Activated T-cell treated with anti-CD3 and anti-CD28 coated beads for 4 hours (primary cell): ENCODE measurements around the gene PIK3AP1.

Source experiments
- DNase-seq: peaks from one replicate; pipeline ENCODE4 v3.0.0-alpha.2; 2020

The PIK3AP1 gene

DNA sequence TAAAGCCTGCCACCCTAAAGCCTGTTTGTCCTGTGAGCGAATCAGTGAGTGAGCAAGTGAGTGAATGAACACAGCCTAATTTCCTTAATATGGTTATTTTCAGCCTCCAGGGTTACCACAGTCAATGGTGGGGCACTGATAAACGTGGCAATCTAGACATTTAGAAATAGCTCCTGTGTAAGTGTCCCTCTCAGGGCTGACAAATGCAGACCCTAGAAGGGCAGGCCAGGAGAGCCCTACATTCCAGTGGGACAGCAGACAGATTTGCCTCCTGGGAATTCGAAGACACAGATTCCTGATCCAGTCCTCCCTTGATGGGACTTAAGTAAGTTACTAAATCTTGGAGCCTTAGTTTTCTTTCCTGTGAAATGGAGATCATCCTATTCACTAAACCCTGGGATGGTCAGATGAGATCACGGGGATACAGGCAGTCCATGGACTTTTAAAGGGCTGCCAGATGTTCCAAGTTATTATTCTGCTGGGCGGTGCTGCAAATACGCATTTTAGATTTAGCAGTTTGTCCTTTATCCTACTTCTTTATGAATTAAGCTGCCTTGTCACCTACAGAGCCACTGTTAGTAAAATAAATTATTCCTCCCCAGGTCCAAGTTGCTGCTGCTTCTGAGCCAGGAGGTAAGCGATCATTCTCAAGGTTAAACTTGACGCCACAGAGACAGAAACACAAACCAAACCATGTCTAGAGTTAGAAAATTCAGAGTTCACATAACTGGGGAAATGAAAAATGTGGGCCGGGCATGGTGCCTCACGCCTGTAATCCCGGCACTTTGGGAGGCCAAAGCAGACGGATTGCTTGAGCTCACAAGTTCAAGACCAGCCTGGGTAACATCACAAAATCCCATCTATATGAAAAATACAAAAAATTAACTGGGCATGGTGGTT, 78.7 kb downstream of the PIK3AP1 start:
- DNase-seq: no peak

DNA sequence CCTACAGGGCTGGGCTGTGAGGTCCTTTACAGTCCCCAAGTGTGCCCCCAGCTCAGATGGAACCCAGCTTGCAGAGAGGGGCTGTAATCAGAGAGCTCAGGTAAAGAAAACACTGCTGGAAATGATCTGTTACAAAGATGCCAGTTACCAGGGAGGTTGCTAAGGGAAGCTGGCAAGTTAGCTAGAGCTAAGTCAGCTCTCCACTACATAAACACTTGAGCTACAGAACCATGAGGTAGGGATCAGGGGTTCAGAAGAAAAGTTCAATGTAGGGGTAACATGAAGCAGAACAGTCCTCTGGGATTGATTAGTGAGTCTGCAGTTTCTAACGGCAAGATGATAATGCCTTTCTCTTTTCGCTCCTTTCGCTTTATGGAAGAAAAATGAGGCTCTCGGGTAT, 80.4 kb downstream of the PIK3AP1 start:
- no peak for DNase-seq

DNA sequence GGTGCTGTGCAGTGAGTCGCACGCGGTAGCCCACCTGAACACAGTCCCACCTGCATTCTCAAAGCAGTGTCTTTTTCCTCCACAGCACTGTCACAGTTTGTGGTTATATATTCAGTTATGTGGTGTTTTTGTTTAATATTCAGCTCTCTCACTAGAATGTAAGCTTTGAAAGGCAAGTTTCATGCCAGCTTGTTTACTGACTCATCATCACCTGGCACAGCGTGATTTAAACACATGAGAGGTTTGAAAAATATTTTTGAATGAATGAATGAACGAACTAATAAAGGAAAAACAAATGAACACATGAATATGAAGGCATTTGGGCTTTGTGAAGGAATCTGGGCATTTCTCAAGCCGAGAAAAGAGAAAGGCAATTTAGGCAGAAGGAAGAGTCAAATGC, 81.6 kb downstream of the PIK3AP1 start:
- no peak for DNase-seq

DNA sequence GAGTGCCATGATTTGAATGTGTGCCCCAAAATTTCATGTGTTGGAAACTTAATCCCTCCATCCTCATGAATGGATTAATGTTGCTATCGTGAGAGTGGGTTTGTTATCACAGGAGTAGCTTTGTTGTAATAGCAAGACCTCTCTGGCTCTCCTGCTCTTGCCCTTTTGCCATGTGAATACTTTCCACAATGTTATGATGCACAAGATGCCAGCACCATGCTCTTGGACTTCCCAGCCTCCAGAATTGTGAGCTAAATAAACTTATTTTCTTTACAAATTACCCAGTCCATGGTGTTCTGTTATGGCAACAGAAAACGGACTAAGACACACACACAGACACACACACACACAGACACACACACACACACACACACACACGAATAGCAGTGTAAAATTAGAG, 82.2 kb downstream of the PIK3AP1 start:
- no peak for DNase-seq

DNA sequence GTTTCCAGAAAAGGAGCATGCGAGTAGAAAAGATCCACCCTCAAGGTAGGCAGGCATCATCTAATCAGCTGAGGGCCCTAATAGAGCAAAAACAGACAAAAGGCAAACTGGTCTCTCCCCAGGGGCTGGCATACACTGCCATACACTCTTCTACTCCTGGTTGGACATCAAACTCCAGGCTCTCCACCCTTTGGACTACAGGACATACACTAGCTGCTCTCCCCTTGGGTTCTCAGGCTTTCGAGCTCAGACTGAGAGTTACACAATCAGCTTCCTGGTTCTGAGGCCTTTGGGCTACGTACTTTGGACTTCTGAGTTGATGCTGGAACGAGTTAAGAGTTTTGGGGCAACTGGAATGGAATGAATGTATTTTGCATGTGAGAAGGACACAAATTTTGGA, 82.6 kb downstream of the PIK3AP1 start:
- DNase-seq: no peak

DNA sequence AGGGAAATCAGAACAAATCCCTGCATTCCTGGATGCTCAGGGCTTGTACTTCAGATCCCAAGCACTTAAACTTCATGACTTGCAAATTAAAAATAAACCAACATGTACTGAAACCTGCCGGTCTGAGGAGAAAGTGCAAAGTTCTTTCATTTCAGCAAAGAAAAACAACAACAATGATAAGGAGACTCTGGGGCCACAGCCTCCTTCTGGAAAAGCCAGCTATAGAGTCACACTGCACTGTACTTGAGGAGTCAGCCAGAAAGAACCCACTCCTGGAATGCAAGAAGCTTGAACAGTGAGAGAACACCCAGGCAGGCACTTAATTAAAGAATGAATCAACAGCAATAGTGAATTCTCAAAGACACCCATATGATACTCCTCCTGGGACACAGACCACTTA, 83.8 kb downstream of the PIK3AP1 start:
- DNase-seq: no peak

DNA sequence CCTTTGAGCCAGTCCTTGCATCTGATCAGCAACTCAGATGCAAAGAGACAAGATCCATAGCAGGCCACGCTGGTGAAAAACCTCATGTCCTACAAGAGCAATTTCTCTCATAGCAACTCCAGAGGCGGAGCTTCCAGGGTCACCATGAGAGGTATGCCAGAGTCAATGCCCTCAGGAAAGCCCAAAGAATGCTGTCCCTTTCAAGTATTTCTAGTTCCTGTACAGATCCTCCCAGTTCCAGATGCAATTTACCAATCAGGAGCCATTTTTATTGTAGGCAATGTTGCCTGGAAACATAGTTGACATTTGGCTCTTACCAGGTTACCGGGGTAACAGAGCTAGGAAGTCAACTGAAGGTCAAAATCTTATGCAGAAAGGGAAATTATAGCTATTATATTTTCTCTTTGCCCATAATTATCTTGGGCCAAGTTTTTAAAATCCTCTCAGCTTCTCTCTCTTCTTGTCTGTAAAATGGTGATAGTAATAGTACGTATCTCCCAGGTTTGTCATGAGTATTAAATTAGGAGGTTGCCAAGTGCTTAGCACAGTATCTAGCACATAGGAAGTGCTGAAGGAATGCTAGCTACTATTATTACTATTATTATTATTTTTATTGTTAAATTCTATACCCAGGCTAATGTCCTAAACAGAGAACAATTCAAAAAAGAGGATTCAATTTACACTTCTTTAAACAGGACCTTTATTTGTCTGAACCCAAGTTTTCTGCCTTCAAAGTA, 87.2 kb downstream of the PIK3AP1 start:
- no peak for DNase-seq

DNA sequence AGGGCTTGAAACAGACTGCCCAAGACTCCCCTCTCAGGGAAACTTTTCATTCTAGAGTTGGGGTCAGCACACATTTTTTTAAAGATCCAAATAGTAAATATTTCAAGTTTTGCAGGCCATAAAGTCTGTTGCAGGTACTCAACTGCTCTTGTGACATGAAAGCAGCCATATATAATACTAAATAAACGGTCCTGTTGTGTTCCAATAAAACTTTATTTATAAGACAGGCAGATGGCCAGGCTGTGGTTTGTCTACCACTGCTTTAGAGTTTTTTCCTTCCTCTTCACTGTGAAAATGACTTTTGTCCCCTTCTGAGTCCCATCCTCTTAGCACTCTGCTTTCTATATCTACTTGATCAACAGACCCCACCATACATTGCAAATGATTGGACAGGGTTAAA, 93.0 kb downstream of the PIK3AP1 start:
- no peak for DNase-seq

DNA sequence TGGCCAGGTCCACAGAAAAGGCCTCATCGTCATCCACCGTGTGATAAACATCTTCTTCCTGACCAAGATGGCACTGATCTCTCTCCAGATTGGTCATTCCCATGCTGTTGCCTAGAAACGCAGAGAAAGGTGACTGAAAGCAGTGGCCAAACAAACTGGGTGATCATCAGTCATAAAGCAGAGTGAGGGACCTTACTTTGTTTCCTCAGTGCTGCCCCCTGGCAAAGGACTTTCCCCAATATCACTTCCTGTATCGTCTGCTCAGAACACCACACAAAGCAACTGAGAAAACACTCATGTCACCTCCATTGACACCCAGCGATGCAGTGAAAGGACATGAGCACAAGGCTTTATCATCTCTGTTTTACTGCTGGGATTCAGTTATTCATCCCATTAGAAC, 93.5 kb downstream of the PIK3AP1 start:
- DNase-seq: no peak

DNA sequence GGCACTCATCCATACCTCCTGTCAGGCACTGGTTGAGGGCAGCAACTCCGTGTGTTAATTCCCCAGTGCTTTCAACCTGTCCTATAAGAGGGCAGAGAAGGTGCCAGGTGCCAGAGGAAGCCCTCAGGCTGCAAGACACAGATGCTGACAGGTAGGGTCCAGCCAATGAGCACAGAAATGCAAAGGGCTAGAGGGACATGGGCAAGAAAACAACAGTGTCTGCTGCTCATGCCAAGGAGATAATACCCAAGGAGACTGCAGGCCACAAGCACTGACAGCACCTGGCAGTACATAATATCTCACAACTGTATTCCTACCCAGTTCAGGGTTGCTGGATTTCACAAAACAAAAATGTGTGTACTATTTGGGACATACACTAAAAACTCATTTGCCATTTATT, 95.1 kb downstream of the PIK3AP1 start:
- DNase-seq: no peak

DNA sequence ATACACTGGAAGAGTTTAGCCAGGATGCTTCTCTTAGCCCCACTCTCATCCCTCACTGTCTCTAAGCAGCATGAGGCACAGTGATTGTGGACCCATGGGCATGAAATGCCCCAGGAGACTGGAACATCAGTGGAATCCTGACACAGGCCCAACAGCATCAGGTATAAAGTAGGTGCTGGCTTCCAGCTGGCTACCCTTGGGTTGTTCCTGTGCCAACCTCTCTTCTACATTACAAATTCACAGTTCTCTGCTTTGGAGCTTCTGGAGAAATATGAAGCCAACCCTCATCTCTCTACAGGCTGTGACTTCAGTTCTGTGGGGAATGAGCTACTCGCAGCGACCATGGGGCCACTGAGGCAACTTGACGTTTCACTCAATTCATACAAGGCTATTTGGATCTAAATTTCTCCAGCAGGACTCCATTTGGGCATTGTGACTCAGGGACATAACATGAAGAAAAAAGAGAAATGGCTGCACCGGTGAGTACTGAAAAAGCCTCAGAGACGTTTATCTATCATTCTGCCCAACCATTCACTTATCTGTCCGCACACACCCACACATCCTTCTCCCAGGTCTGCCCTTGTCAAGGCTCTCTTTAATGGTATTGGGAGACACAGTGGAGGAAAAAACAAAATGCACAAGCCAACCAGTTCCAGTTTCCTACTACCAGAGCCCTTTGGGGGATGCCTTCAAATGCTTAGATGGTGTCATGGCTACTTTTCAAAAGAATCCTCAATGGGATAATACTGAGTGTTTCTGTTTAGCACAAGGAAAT, 98.1 kb downstream of the PIK3AP1 start:
- DNase-seq: no peak

DNA sequence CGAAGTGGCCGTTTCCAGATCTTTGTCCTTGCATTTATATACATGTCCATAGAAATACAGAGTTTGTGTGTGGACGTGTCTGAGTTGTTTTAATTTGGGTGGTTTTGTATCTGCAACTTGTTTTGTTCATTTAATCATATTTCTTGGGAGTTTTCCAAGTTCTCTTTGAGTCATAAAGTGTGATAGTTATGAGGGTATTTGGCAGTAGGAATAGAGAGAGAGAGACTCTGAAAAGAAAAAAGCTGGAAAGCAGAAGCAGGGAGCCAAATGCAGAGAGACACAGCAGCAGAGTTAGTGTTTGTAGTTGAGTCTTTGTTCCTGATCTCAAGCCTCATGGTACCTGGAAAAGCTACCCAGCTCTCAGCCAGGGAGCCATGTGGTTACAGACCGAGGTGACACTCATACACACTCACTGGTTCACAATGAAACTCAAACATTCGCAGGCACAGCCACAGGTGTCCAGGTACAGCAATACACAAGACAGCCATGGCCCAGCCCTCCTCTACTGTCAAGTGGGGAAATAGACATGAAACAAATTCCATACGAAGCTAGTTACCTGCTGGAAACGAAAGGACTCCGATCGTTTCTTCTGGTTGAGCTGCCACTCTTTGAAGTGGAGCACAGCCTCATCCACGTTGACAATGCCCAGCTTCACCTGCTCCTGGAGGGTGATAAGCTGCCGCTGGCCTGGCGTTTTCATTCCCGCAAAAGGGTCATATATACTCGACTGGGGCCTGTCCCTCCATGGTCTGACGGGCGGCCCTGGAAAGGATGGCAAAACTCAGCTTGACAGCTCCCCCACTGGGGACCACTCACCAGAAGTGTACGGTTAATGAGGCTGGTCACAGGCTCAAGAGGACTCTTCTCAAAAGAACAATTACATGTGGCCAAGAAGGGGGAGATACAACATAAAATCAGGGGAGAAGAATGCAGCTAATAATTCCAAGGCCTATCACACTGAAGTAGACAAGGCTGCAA, 100.2 kb downstream of the PIK3AP1 start:
- no peak for DNase-seq

DNA sequence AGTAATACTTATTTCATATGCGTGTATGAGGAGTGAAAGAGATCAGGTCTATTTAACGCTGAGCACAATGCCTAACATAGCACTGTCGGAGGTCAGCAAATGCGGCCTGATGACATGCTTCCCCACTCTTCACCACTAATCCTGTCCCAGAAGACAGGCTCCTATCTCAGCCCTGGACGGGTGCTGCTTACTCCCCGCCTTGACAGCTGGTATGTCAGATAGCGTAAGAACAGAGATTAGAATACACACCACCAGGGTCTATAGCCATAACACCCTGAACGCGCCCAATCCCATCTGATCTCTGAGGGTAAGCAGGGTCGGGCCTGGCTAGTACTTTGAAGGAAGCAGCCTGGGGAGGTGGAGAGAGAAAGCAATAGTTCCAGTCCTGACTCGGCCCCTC, 101.2 kb downstream of the PIK3AP1 start:
- DNase-seq: no peak

DNA sequence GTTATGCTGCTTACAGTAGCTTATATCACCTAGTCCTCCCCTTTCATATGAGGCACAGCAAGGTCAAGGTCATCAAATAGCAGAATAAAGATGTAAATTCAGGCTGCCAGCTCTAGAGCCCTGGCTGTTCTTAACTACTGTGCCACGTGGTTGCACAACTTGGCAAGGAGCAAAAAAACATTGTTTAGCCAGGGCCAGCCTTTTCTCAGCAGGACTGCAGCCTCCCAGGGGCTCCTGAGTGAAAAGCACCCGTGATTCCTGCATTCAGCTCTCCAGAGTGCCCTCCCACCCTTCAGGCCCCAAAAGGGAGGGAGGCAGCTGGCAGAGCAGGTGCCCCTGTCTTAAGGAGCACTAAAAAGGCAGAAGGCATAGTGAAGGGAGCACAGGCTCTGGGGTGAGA, 101.7 kb downstream of the PIK3AP1 start:
- no peak for DNase-seq

DNA sequence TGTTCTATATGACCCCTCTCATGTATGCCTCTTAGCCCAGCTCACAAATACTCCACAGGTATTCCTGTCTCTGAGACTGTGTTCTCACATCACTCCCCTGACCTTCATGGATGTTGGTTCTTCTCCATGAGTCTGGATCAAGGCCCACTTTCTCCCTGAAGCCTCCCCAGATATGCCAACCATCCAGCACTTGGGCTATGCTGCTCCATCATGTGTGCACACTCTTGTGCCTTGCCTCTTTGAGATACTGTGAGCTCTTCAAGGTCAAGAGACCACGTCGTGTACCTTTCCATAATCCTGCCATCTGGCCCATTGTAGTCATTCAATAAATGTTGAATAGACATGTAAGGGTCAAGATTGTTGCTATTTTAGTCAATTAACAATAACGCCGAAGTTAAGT, 103.4 kb downstream of the PIK3AP1 start:
- DNase-seq: no peak

DNA sequence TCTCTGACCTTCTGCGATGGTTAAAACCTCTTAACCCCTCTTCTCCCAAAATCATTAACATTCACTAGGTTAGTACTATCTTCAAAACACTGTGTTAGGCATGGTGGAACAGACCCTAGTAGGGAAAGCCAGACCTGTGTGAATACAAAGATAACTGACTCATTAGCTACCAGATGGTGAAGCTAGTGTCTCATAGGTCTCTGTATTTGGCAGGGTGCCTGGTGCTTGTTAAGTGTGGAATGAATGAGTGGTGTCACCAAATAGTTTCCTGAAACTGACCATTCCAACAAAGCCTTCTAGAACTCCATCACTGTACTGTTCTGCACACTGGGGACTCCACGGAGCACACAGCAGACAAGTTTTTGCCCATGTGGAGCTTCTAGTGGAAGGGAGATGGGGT, 105.8 kb downstream of the PIK3AP1 start:
- DNase-seq: no peak

DNA sequence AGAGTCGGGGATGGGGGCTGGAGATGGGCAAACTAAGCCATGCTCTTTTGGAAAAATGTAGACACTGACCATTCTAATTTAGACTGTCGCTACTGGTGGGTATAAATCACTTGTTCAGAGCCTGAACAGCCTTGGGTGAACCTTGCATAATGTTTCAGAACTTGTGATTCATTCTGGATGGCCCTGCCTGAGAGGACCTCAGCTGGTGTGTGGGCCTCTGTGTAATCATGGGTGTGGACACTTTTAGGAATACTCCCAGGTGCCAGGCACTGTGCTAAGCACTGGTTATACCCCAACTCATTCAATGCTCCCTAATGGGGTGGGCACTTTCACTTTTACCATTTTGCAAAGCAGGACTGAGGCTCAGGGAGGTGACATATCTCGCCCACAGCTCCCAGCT, 106.7 kb downstream of the PIK3AP1 start:
- DNase-seq: no peak

DNA sequence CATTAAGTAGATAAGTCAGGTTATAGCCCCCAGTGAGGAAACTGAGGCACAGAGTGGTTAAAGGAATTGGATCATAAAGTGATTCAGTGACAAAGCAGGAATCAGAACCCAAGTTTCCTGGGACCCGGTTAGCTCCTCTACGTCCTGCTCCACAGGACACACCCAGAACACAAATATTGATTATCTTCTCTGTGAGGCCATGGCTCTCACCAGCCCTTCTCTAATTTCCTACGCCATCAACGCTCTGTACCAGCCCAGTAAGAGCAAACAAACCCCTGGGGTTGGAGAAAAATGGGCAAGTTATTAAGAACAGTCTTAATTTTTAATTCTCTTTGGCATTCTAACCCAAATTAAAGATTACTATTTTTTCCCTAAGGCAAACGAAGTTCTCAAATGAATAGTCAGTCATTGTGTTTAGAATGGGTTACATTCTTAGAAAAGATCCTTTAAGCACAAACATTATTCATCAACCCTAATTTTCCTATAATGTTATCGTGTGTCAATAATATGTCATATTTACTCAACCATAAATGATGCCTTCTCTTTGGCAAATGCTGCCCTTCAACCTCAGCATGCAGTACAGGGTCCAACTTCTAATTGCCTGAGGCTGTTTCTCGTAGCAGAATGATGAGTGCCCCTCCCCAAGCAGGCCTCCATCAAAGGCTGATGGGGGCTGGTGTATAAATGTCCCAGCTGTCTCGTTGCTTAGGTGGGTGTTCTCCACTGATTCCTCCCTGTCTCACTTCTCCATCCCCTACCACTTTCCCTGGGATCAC, 108.1 kb downstream of the PIK3AP1 start:
- DNase-seq: no peak

DNA sequence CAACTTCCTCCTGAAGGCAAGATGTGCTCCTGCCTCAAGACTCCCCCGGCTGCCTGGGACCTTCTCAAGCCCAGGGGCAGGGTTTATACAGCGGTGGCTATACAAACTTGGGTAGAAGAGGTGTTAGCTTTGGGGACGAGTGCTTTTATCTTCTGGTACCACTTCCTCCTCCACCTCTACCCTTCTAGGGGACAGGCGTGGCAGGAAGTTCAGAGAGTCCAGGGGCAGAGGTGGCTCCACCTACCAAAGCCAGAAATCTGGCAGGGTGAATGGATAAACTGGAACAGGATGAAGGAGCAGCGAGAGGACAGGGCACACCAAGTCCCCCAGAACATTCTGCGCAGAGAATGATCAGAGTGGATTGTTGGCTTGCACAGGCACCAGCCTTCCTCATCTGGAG, 109.5 kb downstream of the PIK3AP1 start:
- DNase-seq: no peak

DNA sequence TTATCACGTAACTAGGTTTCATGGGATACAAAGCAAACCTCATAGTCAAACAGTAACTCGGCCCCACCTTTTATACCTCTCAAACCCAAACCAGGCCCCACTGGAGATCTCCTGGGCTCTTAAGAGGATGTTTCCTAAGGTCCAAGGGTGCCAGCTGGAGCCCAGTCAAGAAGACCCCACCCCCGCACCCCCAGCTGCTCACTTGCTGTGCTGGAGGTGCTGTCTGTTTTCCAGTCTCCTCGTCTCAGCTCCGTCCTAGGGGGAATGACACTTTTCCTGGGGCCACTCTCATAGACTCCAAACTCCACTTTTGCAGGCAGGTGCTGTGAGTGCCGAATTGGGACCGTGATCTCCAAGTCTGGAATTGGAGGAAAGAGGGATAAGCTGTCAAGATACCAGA, 110.8 kb downstream of the PIK3AP1 start:
- DNase-seq: no peak

DNA sequence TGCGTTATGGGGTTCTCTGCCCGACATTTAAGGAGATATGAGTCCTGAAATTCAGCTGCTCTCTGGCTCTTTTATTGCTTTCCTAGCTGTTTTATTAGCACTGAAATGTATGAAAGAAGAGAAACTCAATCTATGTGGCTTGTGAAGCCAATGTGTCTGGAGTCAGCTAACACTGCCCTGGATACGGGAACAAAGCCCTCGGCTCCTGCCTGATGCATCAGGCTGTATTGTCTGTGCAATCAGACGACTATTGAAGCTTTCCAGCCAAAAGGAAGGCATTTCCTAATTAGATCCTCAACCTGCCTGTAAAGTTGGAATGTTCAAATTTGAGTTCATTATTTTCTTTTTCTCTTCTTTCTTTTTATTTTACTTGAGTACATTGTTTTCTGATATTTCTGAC, 111.5 kb downstream of the PIK3AP1 start:
- DNase-seq: no peak

DNA sequence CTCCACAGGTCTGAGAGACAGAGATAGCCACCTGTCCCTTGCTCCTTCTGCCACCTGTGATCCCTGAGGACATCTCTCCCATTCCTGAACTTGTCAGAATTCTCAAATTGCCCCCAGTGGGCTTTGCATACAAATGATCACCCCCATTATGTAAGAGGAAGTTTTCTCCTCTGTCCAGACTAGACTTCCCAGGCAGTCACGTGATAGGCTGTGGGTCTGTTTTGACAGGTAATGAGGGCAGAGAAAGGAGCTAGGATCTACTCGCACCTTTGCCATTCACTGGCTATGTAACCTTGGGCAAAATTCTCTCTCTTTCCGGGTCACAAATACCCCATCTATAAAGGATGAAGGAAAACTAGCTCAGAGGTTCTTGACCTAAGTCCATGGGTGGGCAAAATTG, 112.1 kb downstream of the PIK3AP1 start:
- no peak for DNase-seq
